ENCODE data around the gene ZFP36L2.
A peak's percentile ranks its signal among the peaks of the same experiment; 100 is the strongest.

Gene ZFP36L2

GRCh38 chr2:43184339-43184895 lies 42.0 kb downstream of the ZFP36L2 start:
- DNase-seq, result no peak

- DNase-seq, result no peak
Observed at GRCh38 chr2:43183743-43184142, 42.7 kb downstream of the ZFP36L2 start.

GRCh38 chr2:43180897-43181296 lies 45.5 kb downstream of the ZFP36L2 start:
- DNase-seq, result no peak

- DNase-seq, result no peak
Observed at GRCh38 chr2:43179942-43180341, 46.5 kb downstream of the ZFP36L2 start.

GRCh38 chr2:43178602-43179542 lies 47.5 kb downstream of the ZFP36L2 start:
- no peak for DNase-seq

GRCh38 chr2:43178055-43178598 lies 48.3 kb downstream of the ZFP36L2 start:
- no peak for DNase-seq

- no peak for DNase-seq
Observed at GRCh38 chr2:43176449-43176848, 50.0 kb downstream of the ZFP36L2 start.

- DNase-seq, result no peak
Observed at GRCh38 chr2:43175876-43176275, 50.5 kb downstream of the ZFP36L2 start.

- no peak for DNase-seq
Observed at GRCh38 chr2:43175020-43175441, 51.4 kb downstream of the ZFP36L2 start.

GRCh38 chr2:43174368-43174916 lies 52.0 kb downstream of the ZFP36L2 start:
- peak; percentile 29 for DNase-seq
